ENCODE measurements around the gene TMEM52B.

TMEM52B gene

GRCh38 chr12:10178821-10179220 lies at the start of gene TMEM52B:
Gene TMEM52B (plus strand): TSS chr12:10179032. CDS start chr12:10179575, 543 bp downstream.
- DNase-seq, result no peak

GRCh38 chr12:10130042-10130441 lies 48.8 kb upstream of the TMEM52B start, which contains the start of gene CLEC7A:
Gene CLEC7A (minus strand): TSS chr12:10130199. CDS start chr12:10130082, 117 bp downstream.
- peak; percentile 69 to 93 (median 85) for DNase-seq

- DNase-seq, result peak; percentile 54 to 83 (median 80)
These were observed 47.6 kb upstream of the TMEM52B start for GRCh38 chr12:10131111-10131690.

GRCh38 chr12:10132850-10133370 lies 45.9 kb upstream of the TMEM52B start:
- DNase-seq, result no peak

GRCh38 chr12:10135126-10135525 lies 43.7 kb upstream of the TMEM52B start:
- DNase-seq, result no peak

GRCh38 chr12:10136637-10137205 lies 42.1 kb upstream of the TMEM52B start:
- DNase-seq, result no peak

GRCh38 chr12:10140001-10140400 lies 38.8 kb upstream of the TMEM52B start:
- peak; percentile 74 to 85 (median 83) for DNase-seq

GRCh38 chr12:10142976-10143589 lies 35.7 kb upstream of the TMEM52B start:
- DNase-seq, result peak; percentile 56 to 71 (median 68)

- DNase-seq, result no peak
These were observed 31.0 kb upstream of the TMEM52B start for GRCh38 chr12:10147714-10148403.

- no peak for DNase-seq
These were observed 27.2 kb upstream of the TMEM52B start for GRCh38 chr12:10151621-10152020.

GRCh38 chr12:10153271-10154144 lies 25.3 kb upstream of the TMEM52B start:
- DNase-seq, result peak; percentile 74 to 87 (median 79)

- DNase-seq, result peak in 1 of 3 donors; percentile 11
These were observed 24.7 kb upstream of the TMEM52B start for GRCh38 chr12:10154145-10154496.

- peak; percentile 18 to 69 (median 64) for DNase-seq
These were observed 22.9 kb upstream of the TMEM52B start for GRCh38 chr12:10155966-10156365.

- DNase-seq, result peak; percentile 28 to 45 (median 36)
These were observed 20.4 kb upstream of the TMEM52B start for GRCh38 chr12:10158406-10158805.

GRCh38 chr12:10159280-10159679 lies 19.6 kb upstream of the TMEM52B start:
- DNase-seq, result peak in 1 of 3 donors; percentile 36

GRCh38 chr12:10160617-10161385 lies 18.0 kb upstream of the TMEM52B start:
- peak; percentile 42 to 61 (median 59) for DNase-seq

- no peak for DNase-seq
These were observed 15.7 kb upstream of the TMEM52B start for GRCh38 chr12:10163084-10163483.

- DNase-seq, result no peak
These were observed 13.4 kb upstream of the TMEM52B start for GRCh38 chr12:10165421-10165820.

GRCh38 chr12:10167599-10167998 lies 11.2 kb upstream of the TMEM52B start:
- peak; percentile 77 to 92 (median 87) for DNase-seq

GRCh38 chr12:10169104-10169503 lies 9.7 kb upstream of the TMEM52B start:
- DNase-seq, result no peak

GRCh38 chr12:10170216-10170615 lies 8.6 kb upstream of the TMEM52B start:
- DNase-seq, result no peak

All from suppressor macrophage treated with lipopolysaccharide for 1 hour (primary cell).